ENCODE results near the gene PGRMC1. TPM values are rescaled to one million over a fixed set of nuclear protein-coding genes. Genes with fewer than 3 reads are reported as not detected.

PGRMC1 gene
- total RNA-seq, 1 experiment from 2014 or later: 253 TPM

DNA sequence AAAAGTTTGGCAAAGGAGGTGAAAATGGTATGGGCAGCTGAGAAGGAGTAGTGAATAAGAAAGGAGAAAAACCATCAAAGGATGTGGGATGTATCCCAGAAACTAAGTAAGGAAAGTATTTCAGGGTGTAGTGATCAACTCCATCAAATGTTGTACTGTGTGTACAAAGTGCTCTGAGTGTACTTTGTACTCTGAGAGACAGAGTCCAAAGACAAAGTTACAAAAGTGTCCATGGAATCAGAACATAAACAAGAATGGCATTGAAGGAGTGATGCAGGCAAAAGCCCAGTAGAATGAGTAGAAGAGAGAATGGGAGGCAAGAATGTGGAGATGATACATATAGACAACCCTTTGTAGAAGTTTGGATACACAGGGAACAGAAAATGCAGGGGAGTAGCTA lies 12.3 kb upstream of the PGRMC1 start:
- intact Hi-C loops (cut with micrococcal nuclease): no loop called here
- TF ChIP-seq EZH2 (IDR thresholded peaks at IDR 0.05; ENCODE audit: low read length, unreplicated experiment): no peak
- ATAC-seq: no peak
- ChIA-PET POLR2A (ENCODE audit: unreplicated experiment) (no interaction called here), CTCF (no interaction called here)
- Histone ChIP-seq H3K79me2 (ENCODE audit: low read length) (no peaks in the 10 kb centered on the region), H3K27ac (ENCODE audit: low read length) (no peak overlapping the region), H3F3A (ENCODE audit: low read length, unreplicated experiment) (no peaks in the 10 kb centered on the region), H3K9me2 (replicated peaks; ENCODE audit: low read length) (no peaks in the 10 kb centered on the region), H3K4me2 (ENCODE audit: low read length) (no peak overlapping the region), H2AFZ (ENCODE audit: low read length) (no peak overlapping the region), H4K20me1 (ENCODE audit: low read length) (no peaks in the 10 kb centered on the region), H3K4me3 (ENCODE audit: low read length) (no peak overlapping the region), H3K9me3 (ENCODE audit: low read length) (no peaks in the 10 kb centered on the region), H3K9ac (ENCODE audit: low read length) (no peak overlapping the region), H3K4me1 (ENCODE audit: insufficient read depth, low read length) (peaks cover 6% of the 10 kb centered on the region), H3K27me3 (ENCODE audit: low read length) (no peaks in the 10 kb centered on the region), H3K36me3 (ENCODE audit: low read depth, low read length) (no peaks in the 10 kb centered on the region)
- BruUV-seq (replicated peaks): no TSS peak
- no peak for DNase-seq

GRCh38 chrX:119226446-119226845 lies 9.6 kb upstream of the PGRMC1 start:
- Histone ChIP-seq H3K4me3 (ENCODE audit: low read length) (no peak overlapping the region), H3K4me1 (ENCODE audit: insufficient read depth, low read length) (peaks cover 10% of the 10 kb centered on the region), H3K27ac (ENCODE audit: low read length) (no peak overlapping the region), H3K36me3 (ENCODE audit: low read depth, low read length) (no peaks in the 10 kb centered on the region), H3K9ac (ENCODE audit: low read length) (no peak overlapping the region), H3F3A (ENCODE audit: low read length, unreplicated experiment) (no peaks in the 10 kb centered on the region), H4K20me1 (ENCODE audit: low read length) (no peaks in the 10 kb centered on the region), H3K27me3 (ENCODE audit: low read length) (no peaks in the 10 kb centered on the region), H3K4me2 (ENCODE audit: low read length) (no peak overlapping the region), H2AFZ (ENCODE audit: low read length) (no peak overlapping the region), H3K79me2 (ENCODE audit: low read length) (no peaks in the 10 kb centered on the region), H3K9me3 (ENCODE audit: low read length) (no peaks in the 10 kb centered on the region), H3K9me2 (replicated peaks; ENCODE audit: low read length) (no peaks in the 10 kb centered on the region)
- DNase-seq (no peak), ATAC-seq (no peak)
- ChIA-PET CTCF (no interaction called here), POLR2A (ENCODE audit: unreplicated experiment) (no interaction called here)
- BruUV-seq (replicated peaks): no TSS peak
- no peak for TF ChIP-seq EZH2phosphoT487 (IDR thresholded peaks at IDR 0.05; ENCODE audit: borderline replicate concordance, low read length)
- TF ChIP-seq EZH2 (IDR thresholded peaks at IDR 0.05; ENCODE audit: low read length, unreplicated experiment): no peak
- TF ChIP-seq CTCF (conservative IDR thresholded peaks at IDR 0.05; ENCODE audit: low read depth, low read length): no peak
- intact Hi-C loops (cut with micrococcal nuclease): no loop called here

DNA sequence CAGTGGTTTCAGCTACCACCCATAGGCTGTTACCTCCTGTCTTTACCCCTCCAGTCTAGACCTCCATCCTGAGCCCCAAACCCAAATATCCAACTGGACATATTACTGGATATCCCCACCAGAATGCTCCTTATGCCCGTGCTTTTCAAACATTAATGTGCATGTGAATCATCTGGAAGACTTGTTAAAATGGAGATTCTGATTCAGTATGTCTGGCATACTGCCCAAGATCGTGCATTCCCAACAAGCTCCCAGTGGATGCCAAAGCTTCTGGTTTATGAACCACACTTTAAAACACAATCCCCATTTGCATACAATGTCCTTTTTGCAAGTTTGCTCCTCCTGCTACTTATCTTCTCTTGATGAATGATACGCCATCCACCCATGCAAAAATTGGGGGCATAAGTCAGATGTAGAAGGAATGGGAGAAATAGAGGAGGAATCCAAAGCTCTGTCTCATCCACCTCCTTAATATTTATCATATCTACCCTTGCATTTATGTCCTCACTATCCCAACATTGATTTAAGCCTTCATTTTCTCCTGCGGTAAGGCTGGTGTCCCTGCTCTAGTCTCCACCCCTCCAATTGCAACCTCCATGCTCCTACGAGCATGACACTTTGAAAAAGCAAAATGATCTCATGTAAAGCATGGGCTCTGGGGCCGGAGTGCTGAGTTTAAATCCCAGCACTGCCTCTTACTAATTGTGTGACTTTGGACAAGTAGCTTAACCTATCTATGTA lies 7.4 kb upstream of the PGRMC1 start:
- H3K4me2 ChIP-seq (ENCODE audit: low read length): peak overlapping the region; percentile 61; the same call in 1 of the 2 replicates
- CTCF ChIA-PET: no interaction called here
- peak; percentile 87 for DNase-seq

More for the DNA sequence above, 7.4 kb upstream of the PGRMC1 start:
- H3K27ac ChIP-seq (ENCODE audit: low read length): no peak overlapping the region
- no peaks in the 10 kb centered on the region for H3K36me3 ChIP-seq (ENCODE audit: low read depth, low read length)
- H2AFZ ChIP-seq (ENCODE audit: low read length): no peak overlapping the region
- H3F3A ChIP-seq (ENCODE audit: low read length, unreplicated experiment): no peaks in the 10 kb centered on the region
- intact Hi-C loops (cut with micrococcal nuclease): no loop called here
- TF ChIP-seq EZH2 (IDR thresholded peaks at IDR 0.05; ENCODE audit: low read length, unreplicated experiment) (no peak), CTCF (conservative IDR thresholded peaks at IDR 0.05; ENCODE audit: low read depth, low read length) (no peak), EZH2phosphoT487 (IDR thresholded peaks at IDR 0.05; ENCODE audit: borderline replicate concordance, low read length) (no peak)
- H3K79me2 ChIP-seq (ENCODE audit: low read length): no peaks in the 10 kb centered on the region
- H4K20me1 ChIP-seq (ENCODE audit: low read length): no peaks in the 10 kb centered on the region
- no peaks in the 10 kb centered on the region for H3K27me3 ChIP-seq (ENCODE audit: low read length)
- H3K9me3 ChIP-seq (ENCODE audit: low read length): no peaks in the 10 kb centered on the region
- POLR2A ChIA-PET (ENCODE audit: unreplicated experiment): no interaction called here
- no peak overlapping the region for H3K9ac ChIP-seq (ENCODE audit: low read length)
- no peak overlapping the region for H3K4me3 ChIP-seq (ENCODE audit: low read length)
- peak; percentile 70 for ATAC-seq
- H3K4me1 ChIP-seq (ENCODE audit: insufficient read depth, low read length): peaks cover 10% of the 10 kb centered on the region
- no peaks in the 10 kb centered on the region for H3K9me2 ChIP-seq (replicated peaks; ENCODE audit: low read length)
- no TSS peak for BruUV-seq (replicated peaks)

Measured in PC-3 (cell line).